Measurements from ENCODE around the gene ZNF480. TPM values are rescaled to one million over a fixed set of nuclear protein-coding genes. Genes with fewer than 3 reads are reported as not detected.
"Not testable (repeated sequence)": the region's sequence is repeated elsewhere in the genome, so short reads cannot be mapped to it uniquely, and the experiment has no call there.

The ZNF480 gene
- polyA plus RNA-seq, 1 donor: 11.6 TPM

DNA sequence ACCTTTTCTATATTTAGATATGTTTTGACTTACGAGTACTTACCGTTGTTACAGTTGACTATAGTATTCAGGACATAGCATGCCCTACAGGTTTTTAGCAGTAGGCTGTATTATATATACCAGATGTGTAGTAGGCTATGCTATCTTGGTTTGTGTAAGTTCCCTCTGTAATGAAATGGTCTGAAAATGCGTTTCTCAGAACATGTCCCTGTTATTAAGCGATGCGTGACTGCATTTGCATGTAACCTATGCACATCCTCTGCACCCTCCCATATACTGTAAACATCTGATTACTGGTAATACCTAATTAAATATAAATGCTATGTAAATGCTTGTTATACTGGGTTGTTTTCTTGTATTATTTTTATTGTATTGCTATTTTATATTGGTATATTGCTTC is 21.0 kb upstream of the ZNF480 start:
- no peak for DNase-seq
- Histone ChIP-seq H3K4me3 (ENCODE audit: low read length) (no peak overlapping the region), H3K27me3 (ENCODE audit: control insufficient read depth, insufficient read depth, low read length) (no peaks in the 10 kb centered on the region), H3K27ac (ENCODE audit: low read length) (no peak overlapping the region), H3K9me3 (ENCODE audit: control insufficient read depth, low read depth, low read length) (peaks cover 46% of the 10 kb centered on the region), H3K4me1 (ENCODE audit: control insufficient read depth, insufficient read depth, low read length) (peaks cover 2% of the 10 kb centered on the region), H3K36me3 (ENCODE audit: control insufficient read depth, insufficient read depth, low read length) (peaks cover 29% of the 10 kb centered on the region)
- WGBS (ENCODE audit: insufficient coverage, low lambda C conversion rate): no CpG with 5 or more reads among the region's 5 CpGs

DNA sequence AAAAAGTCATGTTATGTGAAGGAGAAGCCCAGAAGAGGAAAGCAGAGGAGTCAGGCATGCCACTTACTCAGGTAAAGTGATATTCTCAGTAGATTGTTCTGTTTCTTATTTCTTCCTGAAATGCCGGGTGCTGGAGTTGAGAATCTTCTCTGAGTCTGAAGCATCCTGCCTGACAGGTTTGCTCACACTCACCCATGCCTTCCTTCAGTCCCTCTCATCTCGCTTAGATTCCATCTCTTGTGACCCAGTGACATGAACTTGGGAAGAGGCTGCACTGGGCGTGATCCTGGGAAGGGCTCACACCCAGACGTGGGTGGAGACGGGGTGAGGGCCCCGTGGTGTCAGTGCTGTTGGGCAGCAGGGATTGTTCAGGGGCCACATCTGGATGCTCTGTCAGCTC is 19.5 kb upstream of the ZNF480 start:
- no peak for DNase-seq
- H3K9me3 ChIP-seq (ENCODE audit: control insufficient read depth, low read depth, low read length): peaks cover 45% of the 10 kb centered on the region
- H3K36me3 ChIP-seq (ENCODE audit: control insufficient read depth, insufficient read depth, low read length): peaks cover 22% of the 10 kb centered on the region
- H3K27me3 ChIP-seq (ENCODE audit: control insufficient read depth, insufficient read depth, low read length): no peaks in the 10 kb centered on the region
- WGBS (ENCODE audit: insufficient coverage, low lambda C conversion rate): no CpG with 5 or more reads among the region's 6 CpGs
- H3K4me1 ChIP-seq (ENCODE audit: control insufficient read depth, insufficient read depth, low read length): no peaks in the 10 kb centered on the region
- no peak overlapping the region for H3K4me3 ChIP-seq (ENCODE audit: low read length)
- no peak overlapping the region for H3K27ac ChIP-seq (ENCODE audit: low read length)

DNA sequence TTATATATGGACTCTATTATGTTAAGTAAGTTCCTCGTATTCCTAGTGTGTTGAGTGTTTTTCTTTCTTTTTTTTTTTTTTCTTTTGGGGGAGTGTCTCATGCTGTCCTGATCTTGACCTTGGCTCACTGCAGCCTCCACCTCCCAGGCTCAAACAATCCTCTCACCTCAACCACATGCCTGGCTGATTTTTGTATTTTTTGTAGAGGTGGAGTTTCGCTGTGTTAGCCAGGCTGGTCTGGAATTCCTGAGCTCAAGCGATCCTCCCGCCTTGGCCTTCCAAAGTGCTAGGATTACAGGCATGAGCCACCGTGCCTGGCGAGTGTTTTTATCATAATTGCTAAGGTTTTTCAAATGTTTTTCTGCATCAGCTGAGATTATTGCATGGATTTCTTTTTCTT is 10.7 kb upstream of the ZNF480 start:
- Histone ChIP-seq H3K27me3 (ENCODE audit: control insufficient read depth, insufficient read depth, low read length) (no peaks in the 10 kb centered on the region), H3K4me1 (ENCODE audit: control insufficient read depth, insufficient read depth, low read length) (no peaks in the 10 kb centered on the region), H3K36me3 (ENCODE audit: control insufficient read depth, insufficient read depth, low read length) (peaks cover 56% of the 10 kb centered on the region), H3K9me3 (ENCODE audit: control insufficient read depth, low read depth, low read length) (peaks cover 31% of the 10 kb centered on the region), H3K27ac (ENCODE audit: low read length) (no peak overlapping the region), H3K4me3 (ENCODE audit: low read length) (no peak overlapping the region)
- 85% methylated on average over 4 of the region's 6 CpGs for WGBS (ENCODE audit: insufficient coverage, low lambda C conversion rate)
- no peak for DNase-seq

DNA sequence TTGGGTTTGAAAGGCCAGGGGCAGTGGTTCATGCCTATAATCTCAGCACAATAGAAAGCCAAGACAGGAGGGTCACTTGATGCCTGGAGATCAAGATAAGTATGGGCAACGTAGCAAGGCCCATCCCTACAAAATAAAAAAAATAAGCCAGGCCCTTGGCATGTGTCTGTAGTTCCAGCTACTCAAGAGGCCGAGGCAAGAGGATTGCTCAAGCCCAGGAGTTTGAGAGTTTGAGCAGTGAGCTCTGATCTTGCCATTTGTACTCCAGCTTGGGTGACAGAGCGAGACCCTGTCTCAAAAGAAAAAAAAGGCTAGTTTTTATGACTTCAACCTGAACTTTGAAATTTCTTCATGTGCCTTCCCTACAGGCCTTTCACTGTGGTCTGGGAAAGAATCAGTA is 5.2 kb upstream of the ZNF480 start:
- Histone ChIP-seq H3K27ac (ENCODE audit: low read length) (no peak overlapping the region), H3K9me3 (ENCODE audit: control insufficient read depth, low read depth, low read length) (peaks cover 29% of the 10 kb centered on the region), H3K36me3 (ENCODE audit: control insufficient read depth, insufficient read depth, low read length) (peaks cover 24% of the 10 kb centered on the region), H3K4me3 (ENCODE audit: low read length) (no peak overlapping the region), H3K27me3 (ENCODE audit: control insufficient read depth, insufficient read depth, low read length) (no peaks in the 10 kb centered on the region), H3K4me1 (ENCODE audit: control insufficient read depth, insufficient read depth, low read length) (no peaks in the 10 kb centered on the region)
- peak in 1 of 2 donors; percentile 33 for DNase-seq
- WGBS (ENCODE audit: insufficient coverage, low lambda C conversion rate): no CpG with 5 or more reads among the region's 3 CpGs

DNA sequence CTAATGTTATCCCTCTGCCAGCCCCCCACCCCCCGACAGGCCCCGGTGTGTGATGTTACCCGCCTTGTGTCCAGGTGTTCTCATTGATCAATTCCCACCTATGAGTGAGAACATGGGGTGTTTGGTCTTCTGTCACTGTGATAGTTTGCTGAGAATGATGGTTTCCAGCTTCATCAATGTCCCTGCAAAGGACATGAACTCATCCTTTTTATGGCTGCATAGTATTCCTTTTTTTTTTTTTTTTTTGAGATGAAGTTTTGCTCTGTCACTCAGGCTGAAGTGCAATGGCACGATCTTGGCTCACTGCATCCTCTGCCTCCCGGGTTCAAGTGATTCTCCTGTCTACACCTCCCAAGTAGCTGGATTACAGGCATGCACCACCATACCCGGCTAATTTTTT is 4.0 kb upstream of the ZNF480 start:
- Histone ChIP-seq H3K36me3 (ENCODE audit: control insufficient read depth, insufficient read depth, low read length) (peaks cover 24% of the 10 kb centered on the region), H3K9me3 (ENCODE audit: control insufficient read depth, low read depth, low read length) (peaks cover 23% of the 10 kb centered on the region)
- DNase-seq; H3K27me3 ChIP-seq (ENCODE audit: control insufficient read depth, insufficient read depth, low read length); H3K27ac ChIP-seq (ENCODE audit: low read length); H3K4me3 ChIP-seq (ENCODE audit: low read length); H3K4me1 ChIP-seq (ENCODE audit: control insufficient read depth, insufficient read depth, low read length): not testable (repeated sequence)
- WGBS (ENCODE audit: insufficient coverage, low lambda C conversion rate): no CpG with 5 or more reads among the region's 6 CpGs

DNA sequence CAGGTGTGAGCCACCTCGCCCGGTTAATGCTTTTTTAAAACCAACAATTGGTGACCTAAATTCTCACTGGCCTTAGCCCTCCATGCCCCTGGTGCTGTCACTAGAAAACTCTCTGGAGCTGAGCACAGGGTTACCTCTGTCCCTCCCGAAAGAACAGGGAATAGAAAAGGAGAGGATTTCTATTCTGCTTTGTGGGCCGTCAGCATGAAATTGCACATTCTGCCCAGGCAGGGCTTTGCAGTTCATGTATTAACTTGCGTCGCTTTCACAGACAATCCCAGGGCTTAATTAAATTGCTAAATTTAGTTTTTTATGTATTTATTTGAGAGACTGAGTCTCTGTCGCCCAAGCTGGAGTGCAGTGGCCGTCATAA is 583 bp upstream of the ZNF480 start:
- Histone ChIP-seq H3K9me3 (ENCODE audit: control insufficient read depth, low read depth, low read length) (peaks cover 22% of the 10 kb centered on the region), H3K4me3 (ENCODE audit: low read length) (peak overlapping the region; percentile 72), H3K4me1 (ENCODE audit: control insufficient read depth, insufficient read depth, low read length) (no peaks in the 10 kb centered on the region), H3K27ac (ENCODE audit: low read length) (peak overlapping the region; percentile 78), H3K27me3 (ENCODE audit: control insufficient read depth, insufficient read depth, low read length) (no peaks in the 10 kb centered on the region), H3K36me3 (ENCODE audit: control insufficient read depth, insufficient read depth, low read length) (peaks cover 24% of the 10 kb centered on the region)
- DNase-seq: no peak
- 0% methylated on average over 1 of the region's 8 CpGs for WGBS (ENCODE audit: insufficient coverage, low lambda C conversion rate)

DNA sequence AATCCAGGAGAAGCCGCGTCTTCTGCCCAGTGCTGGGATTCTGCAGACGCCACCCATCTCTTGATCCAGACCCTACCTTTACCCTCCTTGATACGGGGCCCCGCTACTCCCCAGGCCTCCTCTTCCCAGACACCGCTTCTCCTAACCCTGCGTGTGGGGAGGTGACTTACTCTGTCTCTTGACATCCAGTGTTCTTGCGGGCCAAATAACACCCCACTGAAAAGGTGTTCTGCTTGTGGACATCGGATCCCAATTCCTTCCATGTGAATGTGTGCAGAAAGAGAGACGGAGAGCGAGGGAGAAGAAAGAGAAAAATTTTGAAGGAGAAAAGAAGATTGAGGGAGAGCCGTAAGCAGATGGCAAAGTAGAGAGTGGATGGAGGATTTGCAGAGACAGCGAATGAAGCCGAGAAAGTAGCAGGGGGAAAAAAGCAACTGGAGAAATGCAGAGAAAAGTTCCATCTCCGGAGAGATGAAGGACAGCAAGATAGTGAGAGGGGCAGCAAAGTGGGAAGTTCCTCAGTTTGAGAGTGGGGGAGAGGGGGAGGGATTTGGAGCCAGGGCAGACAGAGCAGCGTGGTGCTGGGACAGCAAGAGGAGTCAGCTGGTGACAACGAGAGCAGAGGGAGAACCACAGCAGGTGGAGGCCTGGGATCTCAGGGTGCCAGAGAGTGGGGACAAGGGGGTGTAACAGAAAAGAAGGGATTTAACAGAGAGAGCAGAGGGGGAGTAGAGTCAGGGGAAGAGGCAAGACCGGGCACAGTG is 814 bp downstream of the ZNF480 start:
- WGBS (ENCODE audit: insufficient coverage, low lambda C conversion rate): 3% methylated on average over 6 of the region's 18 CpGs
- DNase-seq: peak in 1 of 2 donors; percentile 11
- Histone ChIP-seq H3K27ac (ENCODE audit: low read length) (peak overlapping the region; percentile 84), H3K27me3 (ENCODE audit: control insufficient read depth, insufficient read depth, low read length) (no peaks in the 10 kb centered on the region), H3K4me3 (ENCODE audit: low read length) (peak overlapping the region; percentile 82), H3K9me3 (ENCODE audit: control insufficient read depth, low read depth, low read length) (peaks cover 18% of the 10 kb centered on the region), H3K4me1 (ENCODE audit: control insufficient read depth, insufficient read depth, low read length) (no peaks in the 10 kb centered on the region), H3K36me3 (ENCODE audit: control insufficient read depth, insufficient read depth, low read length) (peaks cover 33% of the 10 kb centered on the region)

DNA sequence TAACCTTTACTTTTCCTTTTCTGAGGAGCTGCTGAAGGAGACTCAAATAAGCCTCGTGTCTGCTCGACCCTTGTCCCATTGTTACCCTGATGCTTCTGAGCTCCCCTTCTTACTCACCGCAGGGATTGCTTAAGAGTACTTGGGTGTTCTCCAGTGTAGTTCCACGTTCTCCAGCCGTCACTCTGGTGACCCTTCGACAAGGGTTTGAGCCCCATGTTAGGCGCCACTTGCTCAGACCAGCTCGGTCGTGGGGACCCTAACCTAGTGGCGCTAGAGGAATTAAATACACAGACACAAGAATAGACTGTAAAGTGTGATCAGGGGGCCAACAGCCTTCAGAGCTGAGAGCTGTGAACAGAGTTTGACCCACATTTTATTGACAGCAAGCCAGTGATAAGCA is 10.3 kb downstream of the ZNF480 start:
- no peak overlapping the region for H3K27ac ChIP-seq (ENCODE audit: low read length)
- H3K4me1 ChIP-seq (ENCODE audit: control insufficient read depth, insufficient read depth, low read length): no peaks in the 10 kb centered on the region
- no peaks in the 10 kb centered on the region for H3K27me3 ChIP-seq (ENCODE audit: control insufficient read depth, insufficient read depth, low read length)
- no peak overlapping the region for H3K4me3 ChIP-seq (ENCODE audit: low read length)
- WGBS (ENCODE audit: insufficient coverage, low lambda C conversion rate): no CpG with 5 or more reads among the region's 10 CpGs
- peaks cover 63% of the 10 kb centered on the region for H3K36me3 ChIP-seq (ENCODE audit: control insufficient read depth, insufficient read depth, low read length)
- DNase-seq: peak in 1 of 2 donors; percentile 43
- H3K9me3 ChIP-seq (ENCODE audit: control insufficient read depth, low read depth, low read length): peaks cover 49% of the 10 kb centered on the region

DNA sequence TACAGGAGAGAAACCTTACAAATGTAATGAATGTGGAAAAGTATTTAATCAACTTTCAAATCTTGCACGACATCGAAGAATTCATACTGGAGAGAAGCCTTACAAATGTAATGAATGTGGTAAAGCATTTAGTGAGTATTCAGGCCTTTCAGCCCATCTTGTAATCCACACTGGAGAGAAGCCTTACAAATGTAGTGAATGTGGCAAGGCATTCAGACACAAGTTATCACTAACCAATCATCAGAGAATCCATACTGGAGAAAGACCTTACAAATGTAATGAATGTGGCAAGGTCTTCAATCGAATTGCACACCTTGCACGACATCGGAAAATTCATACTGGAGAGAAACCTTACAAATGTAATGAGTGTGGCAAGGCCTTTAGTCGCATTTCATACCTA is 25.5 kb downstream of the ZNF480 start:
- Histone ChIP-seq H3K27ac (ENCODE audit: low read length) (no peak overlapping the region), H3K4me1 (ENCODE audit: control insufficient read depth, insufficient read depth, low read length) (no peaks in the 10 kb centered on the region), H3K9me3 (ENCODE audit: control insufficient read depth, low read depth, low read length) (peaks cover 61% of the 10 kb centered on the region), H3K4me3 (ENCODE audit: low read length) (no peak overlapping the region), H3K36me3 (ENCODE audit: control insufficient read depth, insufficient read depth, low read length) (peaks cover 42% of the 10 kb centered on the region), H3K27me3 (ENCODE audit: control insufficient read depth, insufficient read depth, low read length) (no peaks in the 10 kb centered on the region)
- no peak for DNase-seq
- no CpG with 5 or more reads among the region's 6 CpGs for WGBS (ENCODE audit: insufficient coverage, low lambda C conversion rate)

DNA sequence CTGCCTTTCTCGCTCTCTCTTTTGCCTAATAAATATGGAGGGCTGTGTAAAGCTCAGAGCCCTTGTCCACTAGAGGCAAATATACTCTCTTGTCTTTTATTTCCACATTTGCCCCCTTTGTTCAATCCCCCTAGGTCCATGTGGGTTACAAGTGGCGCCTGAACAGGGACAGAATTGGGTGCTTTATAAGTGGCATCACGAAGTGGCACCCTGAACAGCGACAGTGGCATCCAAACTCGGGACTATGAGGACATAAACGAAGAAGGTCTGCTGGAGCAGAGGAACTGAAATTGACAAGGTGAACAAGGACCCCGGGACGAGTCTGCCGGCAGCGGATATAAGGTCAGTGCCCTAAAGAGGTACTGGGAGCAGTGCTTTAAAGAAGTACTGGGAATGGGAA is 34.8 kb downstream of the ZNF480 start:
- Histone ChIP-seq H3K4me3 (ENCODE audit: low read length) (no peak overlapping the region), H3K27ac (ENCODE audit: low read length) (no peak overlapping the region), H3K9me3 (ENCODE audit: control insufficient read depth, low read depth, low read length) (peaks cover 38% of the 10 kb centered on the region), H3K27me3 (ENCODE audit: control insufficient read depth, insufficient read depth, low read length) (no peaks in the 10 kb centered on the region), H3K4me1 (ENCODE audit: control insufficient read depth, insufficient read depth, low read length) (no peaks in the 10 kb centered on the region), H3K36me3 (ENCODE audit: control insufficient read depth, insufficient read depth, low read length) (no peaks in the 10 kb centered on the region)
- 92% methylated on average over 4 of the region's 10 CpGs for WGBS (ENCODE audit: insufficient coverage, low lambda C conversion rate)
- DNase-seq: peak in 1 of 2 donors; percentile 29

DNA sequence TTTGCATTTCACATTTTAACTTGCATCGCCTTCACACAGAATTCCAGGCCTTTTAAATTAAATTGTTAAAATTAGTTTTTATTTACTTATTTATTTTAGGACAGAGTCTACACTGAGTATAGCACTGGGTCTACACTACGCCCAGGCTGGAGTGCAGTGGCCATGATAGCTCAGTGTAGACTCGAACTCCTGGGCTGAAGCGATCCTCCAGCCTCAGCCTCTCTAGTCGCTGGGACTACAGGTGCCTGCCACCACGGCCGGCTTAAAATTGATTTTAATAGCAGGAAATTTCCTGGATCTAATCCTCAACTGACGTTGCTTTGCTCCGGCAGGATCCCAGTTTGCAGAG is 38.8 kb downstream of the ZNF480 start:
- Histone ChIP-seq H3K36me3 (ENCODE audit: control insufficient read depth, insufficient read depth, low read length) (no peaks in the 10 kb centered on the region), H3K4me3 (ENCODE audit: low read length) (peak overlapping the region; percentile 87), H3K4me1 (ENCODE audit: control insufficient read depth, insufficient read depth, low read length) (peaks cover 4% of the 10 kb centered on the region), H3K27me3 (ENCODE audit: control insufficient read depth, insufficient read depth, low read length) (no peaks in the 10 kb centered on the region), H3K27ac (ENCODE audit: low read length) (peak overlapping the region; percentile 78), H3K9me3 (ENCODE audit: control insufficient read depth, low read depth, low read length) (peaks cover 24% of the 10 kb centered on the region)
- DNase-seq: no peak
- 100% methylated on average over 1 of the region's 9 CpGs for WGBS (ENCODE audit: insufficient coverage, low lambda C conversion rate)

Measured in large intestine (tissue), 3 donors.